Peyer's patch (tissue), 4 donors: Measurements from ENCODE around the gene AIG1.

Experiments
- POLR2A ChIP-seq, 2 donors: fragments of 450-650 bp; IDR thresholded peaks; one replicate each; pipeline ENCODE4 v1.5.1; 2017; ENCODE audit warnings: antibody characterized with exemption in 2 of 2, mild to moderate bottlenecking in 2 of 2, moderate library complexity in 2 of 2
- TF ChIP-seq, protein P1 (sequence below), 6 experiments: fragments of 450-650 bp in 4 of 6; fragments of 200-600 bp in 2 of 6; sonication (generic) in 1 of 6; IDR thresholded peaks; one replicate each; pipeline ENCODE4 v1.5.1; 2017 to 2019; ENCODE audit warnings: antibody characterized with exemption in 6 of 6, mild to moderate bottlenecking in 3 of 6, moderate library complexity in 1 of 6

DNA sequence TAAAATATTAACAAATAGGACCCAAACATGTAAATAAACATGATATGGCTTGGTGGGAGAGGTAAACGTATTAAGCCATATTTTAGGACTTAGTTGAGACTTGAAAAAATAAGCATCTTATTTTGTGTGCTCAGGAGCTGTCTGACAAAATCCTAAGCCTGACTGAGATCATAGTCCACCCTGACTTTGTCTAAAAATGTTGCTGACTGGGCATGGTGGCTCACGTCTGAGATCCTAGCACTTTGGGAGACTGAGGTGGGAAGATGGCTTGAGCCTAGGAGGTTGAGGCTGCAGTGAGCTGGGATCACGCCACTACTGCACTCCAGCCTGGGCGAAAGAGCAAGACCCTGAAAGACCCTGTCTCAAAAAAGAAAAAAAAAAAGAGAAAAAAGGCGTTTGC, 52.1 kb downstream of the AIG1 start:
- no peak for TF ChIP-seq POLR2A (IDR thresholded peaks at IDR 0.05)
- TF ChIP-seq, protein P1, sequence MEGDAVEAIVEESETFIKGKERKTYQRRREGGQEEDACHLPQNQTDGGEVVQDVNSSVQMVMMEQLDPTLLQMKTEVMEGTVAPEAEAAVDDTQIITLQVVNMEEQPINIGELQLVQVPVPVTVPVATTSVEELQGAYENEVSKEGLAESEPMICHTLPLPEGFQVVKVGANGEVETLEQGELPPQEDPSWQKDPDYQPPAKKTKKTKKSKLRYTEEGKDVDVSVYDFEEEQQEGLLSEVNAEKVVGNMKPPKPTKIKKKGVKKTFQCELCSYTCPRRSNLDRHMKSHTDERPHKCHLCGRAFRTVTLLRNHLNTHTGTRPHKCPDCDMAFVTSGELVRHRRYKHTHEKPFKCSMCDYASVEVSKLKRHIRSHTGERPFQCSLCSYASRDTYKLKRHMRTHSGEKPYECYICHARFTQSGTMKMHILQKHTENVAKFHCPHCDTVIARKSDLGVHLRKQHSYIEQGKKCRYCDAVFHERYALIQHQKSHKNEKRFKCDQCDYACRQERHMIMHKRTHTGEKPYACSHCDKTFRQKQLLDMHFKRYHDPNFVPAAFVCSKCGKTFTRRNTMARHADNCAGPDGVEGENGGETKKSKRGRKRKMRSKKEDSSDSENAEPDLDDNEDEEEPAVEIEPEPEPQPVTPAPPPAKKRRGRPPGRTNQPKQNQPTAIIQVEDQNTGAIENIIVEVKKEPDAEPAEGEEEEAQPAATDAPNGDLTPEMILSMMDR (IDR thresholded peaks at IDR 0.05): no peak
